T-cell (primary cell): Measurements from ENCODE around the gene KRTAP10-7. TPM values are rescaled to one million over a fixed set of nuclear protein-coding genes. Genes with fewer than 3 reads are reported as not detected.

Experiments used
- ATAC-seq, 4 experiments: fragments of 200-7000 bp in 3 of 4; fragments of 150-1000 bp in 1 of 4; cut with Tn5 transposase; replicated peaks in 1 of 4; 1 replicate in 3 of 4; 2 replicates in 1 of 4; pipeline ENCODE4 v1.10.0; 2021; ENCODE audit warnings: moderate library complexity in 3 of 4, mild to moderate bottlenecking in 2 of 4, moderate number of reproducible peaks in 1 of 4
- CTCF ChIA-PET, 2 donors: fragments of 300-600 bp; sonication (Branson Sonifier 250); formaldehyde crosslinking; loops; one replicate each; lab custom pipeline; 2022; ENCODE audit warnings: antibody characterized with exemption in 2 of 2; lab: Charles Lee
- POLR2A ChIA-PET, 2 donors: fragments of 300-600 bp; sonication (Branson Sonifier 250); formaldehyde crosslinking; loops; one replicate each; lab custom pipeline; 2022; ENCODE audit warnings: antibody characterized with exemption in 2 of 2; lab: Charles Lee
- DNase-seq, 35 experiments: peaks; one replicate each; pipeline versions ENCODE4 v3.0.0 to v3.0.0-alpha.2; 2013 to 2023
- H3K27ac ChIP-seq: one replicate; pipeline ENCODE4 v1.5.1; 2013; ENCODE audit warnings: low read length
- H3K27me3 ChIP-seq, 2 experiments: replicated peaks in 1 of 2; 1 replicate in 1 of 2; 2 replicates in 1 of 2; pipeline versions ENCODE4 v1.6.1 to v1.7.0; 2013; ENCODE audit warnings: low read length in 1 of 2, mixed read lengths in 1 of 2; ENCODE audit not compliant: control insufficient read depth in 2 of 2, insufficient read depth in 2 of 2; ENCODE audit errors: extremely low read depth in 1 of 2
- H3K36me3 ChIP-seq, 2 donors: 1 replicate in 1 of 2; 2 replicates in 1 of 2; pipeline versions ENCODE4 v1.6.1 to v1.7.0; 2013; ENCODE audit warnings: low read length in 1 of 2; ENCODE audit not compliant: control insufficient read depth in 2 of 2, insufficient read depth in 1 of 2; ENCODE audit errors: extremely low read depth in 1 of 2
- H3K4me1 ChIP-seq, 2 experiments: 1 replicate in 1 of 2; 2 replicates in 1 of 2; pipeline versions ENCODE4 v1.6.1 to v1.7.0; 2013; ENCODE audit warnings: low read length in 2 of 2, mixed read lengths in 1 of 2; ENCODE audit not compliant: insufficient read depth in 2 of 2, control insufficient read depth in 1 of 2; ENCODE audit errors: extremely low read depth in 1 of 2
- H3K4me3 ChIP-seq, 2 donors: 1 replicate in 1 of 2; 2 replicates in 1 of 2; pipeline versions ENCODE4 v1.5.1 to v1.7.0; 2013; ENCODE audit warnings: mild to moderate bottlenecking in 2 of 2, low read length in 1 of 2, moderate library complexity in 1 of 2; ENCODE audit not compliant: control insufficient read depth in 1 of 2; ENCODE audit errors: extremely low read depth in 1 of 2
- H3K9me3 ChIP-seq: 2 replicates; pipeline ENCODE4 v1.7.0; 2013
- H3K27ac Mint-ChIP-seq, 2 donors: one replicate each; pipeline ENCODE4 v1.8.0; 2020 to 2021; ENCODE audit warnings: mild to moderate bottlenecking in 2 of 2, mixed read lengths in 2 of 2
- H3K27me3 Mint-ChIP-seq, 2 donors: one replicate each; pipeline ENCODE4 v1.8.0; 2021 to 2022; ENCODE audit warnings: mixed read lengths in 2 of 2
- H3K36me3 Mint-ChIP-seq: one replicate; pipeline ENCODE4 v1.8.0; 2021; ENCODE audit warnings: mixed read lengths
- H3K4me1 Mint-ChIP-seq, 3 donors: one replicate each; pipeline ENCODE4 v1.8.0; 2020 to 2022; ENCODE audit warnings: mixed read lengths in 3 of 3, mild to moderate bottlenecking in 1 of 3
- H3K4me3 Mint-ChIP-seq, 3 donors: one replicate each; pipeline ENCODE4 v1.8.0; 2020 to 2022; ENCODE audit warnings: mild to moderate bottlenecking in 3 of 3, mixed read lengths in 3 of 3, moderate library complexity in 3 of 3
- H3K9me3 Mint-ChIP-seq, 3 donors: one replicate each; pipeline ENCODE4 v1.8.0; 2020 to 2022; ENCODE audit warnings: mixed read lengths in 3 of 3
- WGBS: methylation state at CpG from one replicate; pipeline ENCODE4 v1.1.5; 2013; ENCODE audit warnings: missing lambda C conversion rate; ENCODE audit not compliant: insufficient coverage; 5-methylcytosine and 5-hydroxymethylcytosine counted together
- total RNA-seq, 35 experiments: library from RNA in 6 of 35; stranded (reverse) in 6 of 35; fragments of 120-200 nt in 1 of 35; gene quantifications; one replicate each; pipeline versions ENCODE4 v1.2.1 to v1.2.4 and lab custom pipeline; 2013 to 2026

KRTAP10-7 gene
- total RNA-seq, 5 donors from 2014 or later (not counting 1 experiment from before 2014, with no cell fraction given) = not detected

GRCh38 chr21:44612669-44613229 lies 12.4 kb downstream of the KRTAP10-7 start:
- Mint-ChIP-seq H3K27ac (peak overlapping the region in 1 of 2 donors; percentile 52), H3K4me3 (no peak overlapping the region), H3K4me1 (peaks cover 22 to 30% (median 28%) of the 10 kb centered on the region in 3 donors), H3K27me3 (peaks cover 1 to 2% of the 10 kb centered on the region in 2 donors), H3K36me3 (peaks cover 4% of the 10 kb centered on the region), H3K9me3 (peaks cover 12 to 27% (median 16%) of the 10 kb centered on the region in 3 donors)
- ATAC-seq = no peak
- POLR2A ChIA-PET = no interaction called here
- H3K27me3 ChIP-seq = peaks cover 0 to 9% of the 10 kb centered on the region in 2 experiments
- no peak for DNase-seq
- 83% methylated on average over 12 of the region's 13 CpGs for WGBS
- CTCF ChIA-PET = no interaction called here
- no peak overlapping the region for H3K27ac ChIP-seq
- H3K36me3 ChIP-seq = no peaks in the 10 kb centered on the region
- H3K9me3 ChIP-seq = no peaks in the 10 kb centered on the region
- H3K4me3 ChIP-seq = no peak overlapping the region
- H3K4me1 ChIP-seq = peaks cover 4 to 22% of the 10 kb centered on the region in 2 experiments

- peaks cover 4% of the 10 kb centered on the region for H3K36me3 Mint-ChIP-seq
- Histone ChIP-seq H3K27me3 (peaks cover 0 to 9% of the 10 kb centered on the region in 2 experiments), H3K9me3 (no peaks in the 10 kb centered on the region), H3K36me3 (no peaks in the 10 kb centered on the region), H3K4me3 (no peak overlapping the region), H3K27ac (no peak overlapping the region), H3K4me1 (peaks cover 11 to 31% of the 10 kb centered on the region in 2 experiments)
- DNase-seq (no peak), ATAC-seq (no peak)
- no peak overlapping the region for H3K4me3 Mint-ChIP-seq
- 93% methylated on average over 25 of the region's 26 CpGs for WGBS
- peaks cover 12 to 27% (median 16%) of the 10 kb centered on the region in 3 donors for H3K9me3 Mint-ChIP-seq
- POLR2A ChIA-PET = no interaction called here
- CTCF ChIA-PET = no interaction called here
- no peaks in the 10 kb centered on the region for H3K27me3 Mint-ChIP-seq
- peaks cover 30 to 38% (median 36%) of the 10 kb centered on the region in 3 donors for H3K4me1 Mint-ChIP-seq
- no peak overlapping the region for H3K27ac Mint-ChIP-seq
These were observed 13.2 kb downstream of the KRTAP10-7 start for GRCh38 chr21:44613386-44614155.

- Mint-ChIP-seq H3K27me3 (no peaks in the 10 kb centered on the region), H3K4me1 (peaks cover 36 to 44% (median 42%) of the 10 kb centered on the region in 3 donors), H3K9me3 (peaks cover 10 to 25% (median 14%) of the 10 kb centered on the region in 3 donors), H3K27ac (no peak overlapping the region), H3K4me3 (no peak overlapping the region), H3K36me3 (peaks cover 7% of the 10 kb centered on the region)
- no peaks in the 10 kb centered on the region for H3K36me3 ChIP-seq
- H3K4me3 ChIP-seq = no peak overlapping the region
- H3K4me1 ChIP-seq = peaks cover 15 to 37% of the 10 kb centered on the region in 2 experiments
- ATAC-seq = no peak
- ChIA-PET CTCF (no interaction called here), POLR2A (no interaction called here)
- no peak overlapping the region for H3K27ac ChIP-seq
- DNase-seq = no peak
- peaks cover 0 to 9% of the 10 kb centered on the region in 2 experiments for H3K27me3 ChIP-seq
- 85% methylated on average over 14 of the region's 20 CpGs for WGBS
- no peaks in the 10 kb centered on the region for H3K9me3 ChIP-seq
These were observed 13.8 kb downstream of the KRTAP10-7 start for GRCh38 chr21:44614161-44614631.

GRCh38 chr21:44614961-44615391 lies 14.6 kb downstream of the KRTAP10-7 start:
- no peak overlapping the region for H3K4me3 Mint-ChIP-seq
- CTCF ChIA-PET = no interaction called here
- 94% methylated on average over 10 of the region's 28 CpGs for WGBS

GRCh38 chr21:44615466-44615865 lies 15.1 kb downstream of the KRTAP10-7 start:
- no peak overlapping the region for H3K4me3 ChIP-seq
- Mint-ChIP-seq H3K4me3 (peak overlapping the region in 1 of 3 donors; percentile 46), H3K36me3 (peaks cover 14% of the 10 kb centered on the region), H3K4me1 (peaks cover 46 to 57% (median 53%) of the 10 kb centered on the region in 3 donors), H3K27me3 (no peaks in the 10 kb centered on the region), H3K27ac (peak overlapping the region in 1 of 2 donors; percentile 71), H3K9me3 (peaks cover 14 to 25% (median 14%) of the 10 kb centered on the region in 3 donors)
- 98% methylated on average over 3 of the region's 8 CpGs for WGBS
- H3K36me3 ChIP-seq = no peaks in the 10 kb centered on the region
- H3K4me1 ChIP-seq = peaks cover 17 to 43% of the 10 kb centered on the region in 2 experiments
- DNase-seq (no peak), ATAC-seq (no peak)
- peaks cover 0 to 9% of the 10 kb centered on the region in 2 experiments for H3K27me3 ChIP-seq
- H3K9me3 ChIP-seq = peaks cover 6% of the 10 kb centered on the region
- CTCF ChIA-PET = no interaction called here
- H3K27ac ChIP-seq = no peak overlapping the region
- POLR2A ChIA-PET = no interaction called here

More at GRCh38 chr21:44614961-44615391, 14.6 kb downstream of the KRTAP10-7 start:
- Histone ChIP-seq H3K27ac (no peak overlapping the region), H3K27me3 (peaks cover 0 to 9% of the 10 kb centered on the region in 2 experiments), H3K36me3 (no peaks in the 10 kb centered on the region), H3K4me3 (no peak overlapping the region), H3K9me3 (peaks cover 5% of the 10 kb centered on the region), H3K4me1 (peaks cover 17 to 42% of the 10 kb centered on the region in 2 experiments)
- H3K9me3 Mint-ChIP-seq = peaks cover 11 to 25% (median 12%) of the 10 kb centered on the region in 3 donors
- H3K27me3 Mint-ChIP-seq = no peaks in the 10 kb centered on the region
- DNase-seq = no peak
- H3K36me3 Mint-ChIP-seq = peaks cover 11% of the 10 kb centered on the region
- POLR2A ChIA-PET = no interaction called here
- no peak overlapping the region for H3K27ac Mint-ChIP-seq
- H3K4me1 Mint-ChIP-seq = peaks cover 44 to 52% (median 50%) of the 10 kb centered on the region in 3 donors
- no peak for ATAC-seq

- no peaks in the 10 kb centered on the region for H3K27me3 Mint-ChIP-seq
- CTCF ChIA-PET = interaction anchor here in 1 of 2 donors (0.6 kb wide), 1 partner anchor 81 kb away, joined by 6 read pairs; no protein-coding TSS in a partner anchor
- no peaks in the 10 kb centered on the region for H3K36me3 ChIP-seq
- H3K4me1 Mint-ChIP-seq = peaks cover 46 to 62% (median 58%) of the 10 kb centered on the region in 3 donors
- peaks cover 6% of the 10 kb centered on the region for H3K9me3 ChIP-seq
- peaks cover 17 to 26% (median 17%) of the 10 kb centered on the region in 3 donors for H3K9me3 Mint-ChIP-seq
- peak overlapping the region; percentile 39 to 71 for H3K27ac Mint-ChIP-seq
- H3K4me1 ChIP-seq = peaks cover 17 to 43% of the 10 kb centered on the region in 2 experiments
- no peak overlapping the region for H3K4me3 ChIP-seq
- 60% methylated on average over 8 of the region's 17 CpGs for WGBS
- no peak overlapping the region for H3K27ac ChIP-seq
- peaks cover 18% of the 10 kb centered on the region for H3K36me3 Mint-ChIP-seq
- H3K27me3 ChIP-seq = peaks cover 0 to 9% of the 10 kb centered on the region in 2 experiments
- POLR2A ChIA-PET = interaction anchor here in 1 of 2 donors (0.5 kb wide), 1 partner anchor 36 kb away, joined by 3 read pairs; no protein-coding TSS in a partner anchor
- peak overlapping the region in 2 of 3 donors; percentile 6 to 46 for H3K4me3 Mint-ChIP-seq
- no peak for DNase-seq
- no peak for ATAC-seq
These were observed 15.7 kb downstream of the KRTAP10-7 start for GRCh38 chr21:44615911-44616590.
